AG10803 (cell line): ENCODE results near the gene ATP2B2.

ENCODE experiments used
- DNase-seq: peaks from one replicate; pipeline ENCODE4 v3.0.0; 2010; ENCODE audit warnings: low read depth
- H3K4me3 ChIP-seq: 2 replicates; pipeline ENCODE4 v1.5.1; 2011; ENCODE audit warnings: mild to moderate bottlenecking, low read length, control low read depth
- TF ChIP-seq, protein P1 (sequence below): conservative IDR thresholded peaks from 2 replicates; pipeline ENCODE4 v1.5.1; 2011; ENCODE audit warnings: mild to moderate bottlenecking, low read length, control low read depth, inconsistent platforms

ATP2B2 gene

DNA sequence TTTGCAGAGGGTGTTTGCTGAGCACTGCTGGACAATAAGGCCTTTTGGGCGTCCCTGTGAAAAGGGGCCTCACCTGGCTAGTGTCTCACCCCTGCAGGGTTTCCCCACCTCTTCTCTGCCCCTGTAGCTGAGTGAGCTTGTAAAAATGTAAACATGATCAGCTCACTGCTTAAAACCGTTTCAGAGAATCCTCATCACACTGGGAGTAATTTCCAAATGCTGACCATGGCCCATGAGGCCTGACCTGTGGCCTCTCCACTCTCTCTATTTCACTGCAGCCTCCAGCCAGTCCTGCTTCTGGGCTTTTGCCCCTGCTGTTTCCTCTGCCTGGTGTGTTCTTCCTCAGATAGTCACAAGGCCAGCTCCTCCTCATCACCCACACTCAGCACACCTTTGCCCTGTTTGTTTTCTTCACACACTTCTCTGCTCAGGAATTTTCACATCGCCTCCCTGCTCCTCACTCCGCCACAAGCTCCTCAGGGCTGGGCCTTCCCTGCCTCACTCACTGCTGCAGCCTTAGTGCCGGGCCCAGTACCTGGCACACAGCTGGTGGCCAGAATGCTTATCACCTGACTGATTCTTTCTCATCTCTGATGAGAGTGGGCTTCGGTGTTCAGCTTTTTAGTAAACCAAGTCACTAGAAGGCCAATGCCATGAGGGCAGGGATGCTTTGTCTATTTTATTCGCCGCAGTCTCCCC lies 105.2 kb downstream of the ATP2B2 start:
- TF ChIP-seq, protein P1, sequence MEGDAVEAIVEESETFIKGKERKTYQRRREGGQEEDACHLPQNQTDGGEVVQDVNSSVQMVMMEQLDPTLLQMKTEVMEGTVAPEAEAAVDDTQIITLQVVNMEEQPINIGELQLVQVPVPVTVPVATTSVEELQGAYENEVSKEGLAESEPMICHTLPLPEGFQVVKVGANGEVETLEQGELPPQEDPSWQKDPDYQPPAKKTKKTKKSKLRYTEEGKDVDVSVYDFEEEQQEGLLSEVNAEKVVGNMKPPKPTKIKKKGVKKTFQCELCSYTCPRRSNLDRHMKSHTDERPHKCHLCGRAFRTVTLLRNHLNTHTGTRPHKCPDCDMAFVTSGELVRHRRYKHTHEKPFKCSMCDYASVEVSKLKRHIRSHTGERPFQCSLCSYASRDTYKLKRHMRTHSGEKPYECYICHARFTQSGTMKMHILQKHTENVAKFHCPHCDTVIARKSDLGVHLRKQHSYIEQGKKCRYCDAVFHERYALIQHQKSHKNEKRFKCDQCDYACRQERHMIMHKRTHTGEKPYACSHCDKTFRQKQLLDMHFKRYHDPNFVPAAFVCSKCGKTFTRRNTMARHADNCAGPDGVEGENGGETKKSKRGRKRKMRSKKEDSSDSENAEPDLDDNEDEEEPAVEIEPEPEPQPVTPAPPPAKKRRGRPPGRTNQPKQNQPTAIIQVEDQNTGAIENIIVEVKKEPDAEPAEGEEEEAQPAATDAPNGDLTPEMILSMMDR = no peak
- DNase-seq = no peak
- H3K4me3 ChIP-seq = no peak overlapping the region

DNA sequence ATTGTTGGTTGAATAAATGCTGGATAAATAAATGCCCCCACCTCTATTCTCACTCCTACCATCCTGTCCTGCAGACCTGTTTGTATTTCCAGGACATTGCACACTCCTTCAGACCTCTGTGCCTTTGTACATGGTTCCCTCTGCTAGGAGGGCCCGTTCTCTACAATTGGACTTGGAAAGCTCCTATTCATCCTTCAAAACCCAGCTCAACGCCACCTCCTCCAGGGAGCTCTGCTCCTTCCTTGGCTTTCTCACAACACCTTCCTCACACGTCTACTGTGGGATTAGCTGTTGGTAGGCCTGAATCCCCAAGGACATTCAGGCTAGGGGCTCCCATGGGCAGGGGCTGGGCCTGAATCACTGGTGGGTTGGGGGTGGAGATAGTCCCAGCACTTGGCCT lies 105.8 kb downstream of the ATP2B2 start:
- no peak for DNase-seq
- TF ChIP-seq, protein P1 = no peak
- no peak overlapping the region for H3K4me3 ChIP-seq

DNA sequence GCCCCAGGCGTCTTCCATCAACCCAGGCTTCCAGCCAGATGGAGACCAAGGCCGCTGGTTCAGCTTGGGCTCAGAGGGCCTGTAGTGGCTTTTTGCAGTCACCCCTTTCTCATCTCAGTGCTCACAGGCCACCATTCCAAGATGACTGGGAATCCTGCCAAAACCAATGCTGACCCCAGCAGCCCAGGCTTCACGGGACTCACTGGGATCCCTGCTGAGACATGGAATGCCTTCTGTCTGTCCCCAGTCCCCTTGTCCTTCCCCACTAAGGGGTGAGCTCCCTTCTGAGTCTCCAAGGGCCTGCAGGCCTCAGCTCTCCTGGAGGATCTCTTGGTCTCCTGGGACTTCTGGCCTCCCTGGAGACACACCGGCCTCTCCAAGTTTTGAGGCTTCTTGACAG lies 107.0 kb downstream of the ATP2B2 start:
- TF ChIP-seq, protein P1 = no peak
- no peak overlapping the region for H3K4me3 ChIP-seq
- DNase-seq = no peak

DNA sequence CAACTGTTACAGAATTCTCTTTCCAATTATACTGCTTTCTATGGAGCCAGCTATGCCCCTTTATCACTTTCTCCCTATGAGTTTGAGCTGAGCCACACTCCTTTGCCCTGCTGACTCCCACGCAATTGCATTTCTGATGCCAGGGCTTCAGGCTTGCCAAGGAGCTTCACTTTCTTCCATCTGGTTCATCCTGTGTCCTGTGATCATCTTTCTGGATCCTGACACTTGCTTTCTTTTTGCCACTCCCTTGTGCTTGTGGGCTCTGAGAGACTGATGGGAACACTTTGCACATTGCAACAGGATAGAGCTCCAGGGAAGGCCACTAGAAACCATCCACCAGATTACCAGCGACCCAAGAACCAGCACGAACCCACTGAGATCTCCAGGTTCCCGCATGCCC lies 107.5 kb downstream of the ATP2B2 start:
- TF ChIP-seq, protein P1 = no peak
- no peak for DNase-seq
- H3K4me3 ChIP-seq = no peak overlapping the region

DNA sequence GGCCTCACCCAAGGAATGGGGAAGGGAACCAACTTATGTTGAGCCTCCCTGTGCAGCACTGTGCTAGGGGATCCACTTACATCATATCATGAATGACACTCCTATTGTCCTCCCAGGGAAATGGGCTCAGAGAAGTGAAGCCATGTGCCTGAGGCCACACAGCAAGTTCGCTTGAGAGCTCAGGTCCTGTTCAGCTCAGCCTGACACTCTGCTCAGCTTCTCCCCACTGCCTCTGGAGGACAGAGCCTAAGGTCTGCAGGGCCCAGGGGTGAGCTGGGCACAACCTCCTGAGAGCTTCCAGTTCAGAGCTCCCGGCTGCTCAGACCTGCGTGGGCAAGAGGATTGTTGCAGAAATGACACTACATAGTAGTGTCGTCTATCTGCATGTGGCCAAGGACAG lies 108.5 kb downstream of the ATP2B2 start:
- TF ChIP-seq, protein P1 = no peak
- no peak for DNase-seq
- H3K4me3 ChIP-seq = no peak overlapping the region

DNA sequence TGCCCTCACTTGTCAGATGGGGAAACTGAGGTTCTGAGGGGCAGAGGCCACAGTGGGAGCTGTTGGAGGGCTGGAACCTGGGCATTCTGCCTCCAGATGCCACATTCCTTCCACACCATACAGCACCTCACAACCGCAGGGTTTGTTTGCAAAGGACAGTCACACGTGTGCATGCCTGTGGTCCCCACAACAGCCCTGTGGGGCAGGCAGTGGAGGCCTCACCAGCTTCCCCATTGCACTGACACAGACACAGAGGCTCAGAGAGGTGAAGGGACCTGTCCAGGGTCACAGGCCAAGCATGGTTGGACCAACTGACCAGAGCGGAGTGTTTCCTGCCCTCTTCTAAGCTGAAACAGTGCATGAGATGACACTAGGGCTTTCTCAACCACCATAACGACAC lies 109.3 kb downstream of the ATP2B2 start:
- TF ChIP-seq, protein P1 = no peak
- H3K4me3 ChIP-seq = no peak overlapping the region
- no peak for DNase-seq

DNA sequence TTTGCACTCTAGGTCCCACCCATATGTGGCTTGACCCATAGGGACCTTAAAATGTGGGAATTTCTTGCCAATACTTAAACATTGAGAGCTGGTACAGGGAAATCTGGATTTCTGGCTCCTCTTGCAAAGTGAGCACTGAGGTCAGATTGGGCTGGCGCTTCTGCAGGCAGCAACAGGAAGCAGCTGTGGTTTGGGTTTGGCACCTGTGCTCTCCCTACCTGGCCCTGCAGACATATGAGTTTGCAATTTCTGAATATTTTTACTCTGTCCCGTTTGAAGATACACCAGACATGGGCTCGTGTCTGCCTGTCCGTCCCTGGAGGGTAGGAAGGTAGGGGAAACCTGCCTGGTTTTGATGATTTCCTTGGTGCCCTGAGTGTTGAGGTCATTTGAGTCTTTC lies 109.7 kb downstream of the ATP2B2 start:
- TF ChIP-seq, protein P1 = no peak

More for the DNA sequence above, 109.7 kb downstream of the ATP2B2 start:
- DNase-seq = no peak
- no peak overlapping the region for H3K4me3 ChIP-seq
